ENCODE data around the gene SEMA3B. TPM values are rescaled to one million over a fixed set of nuclear protein-coding genes. Genes with fewer than 3 reads are reported as not detected.
A peak's percentile ranks its signal among the peaks of the same experiment; 100 is the strongest.

Gene SEMA3B
- total RNA-seq, 2 donors from 2014 or later: 71.1 to 116 TPM

DNA sequence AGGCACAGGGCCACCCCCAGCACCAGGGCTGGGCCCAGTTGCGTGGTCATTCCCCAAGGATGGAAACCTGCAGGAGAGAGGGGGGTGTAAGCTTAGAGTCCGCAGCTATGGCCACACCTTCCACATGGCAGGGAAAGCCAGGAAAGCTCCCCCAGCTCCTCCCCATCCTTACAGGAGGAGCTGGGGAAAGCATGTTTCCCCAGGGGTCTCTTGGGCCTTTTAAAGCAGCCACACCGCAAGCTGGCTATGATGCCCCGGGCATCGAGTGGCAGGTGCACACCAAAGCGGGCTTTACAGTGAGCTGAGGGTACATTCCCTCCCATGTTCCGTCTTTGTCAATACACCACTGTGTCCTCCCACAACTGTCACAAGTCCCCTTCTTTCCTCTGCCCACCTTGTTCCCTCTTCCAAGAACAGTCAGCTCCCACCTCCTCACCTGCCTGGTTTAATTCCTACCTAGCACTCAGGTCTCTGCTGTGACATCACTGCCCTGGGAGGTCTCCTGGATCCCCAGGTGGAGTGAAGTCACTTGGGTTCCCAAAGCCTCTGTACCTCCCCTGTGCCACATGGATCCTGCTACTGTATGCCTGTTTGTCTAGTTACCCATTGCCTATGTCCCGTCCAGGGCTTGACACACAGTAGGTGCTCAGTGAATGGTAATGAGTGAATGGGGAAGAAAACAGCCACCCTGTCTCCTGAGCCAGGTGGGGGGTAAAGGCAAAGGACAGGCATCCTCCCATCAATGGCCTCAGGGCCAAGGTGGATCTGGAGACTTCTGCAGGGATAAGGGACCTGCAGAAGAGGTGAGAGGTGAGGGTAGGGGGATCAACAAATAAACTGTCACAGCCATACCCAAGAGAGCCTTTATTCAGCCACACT is 26.8 kb downstream of the SEMA3B start:
- H3K27ac ChIP-seq: no peak overlapping the region
- no peak for ATAC-seq
- WGBS, 2 donors: 90 to 91% methylated on average over 6 to 8 of the region's 8 CpGs
- no peak for DNase-seq
- H3K9me3 ChIP-seq: no peaks in the 10 kb centered on the region
- peaks cover 53% of the 10 kb centered on the region for H3K4me1 ChIP-seq
- H3K4me3 ChIP-seq: no peak overlapping the region
- H3K27me3 ChIP-seq: no peaks in the 10 kb centered on the region
- intact Hi-C loops (cut with DNase I): no loop called here
- no peak for TF ChIP-seq POLR2A (IDR thresholded peaks at IDR 0.05)
- no peak for TF ChIP-seq CTCF (IDR thresholded peaks at IDR 0.05)
- H3K36me3 ChIP-seq (replicated peaks in 1 of 2; ENCODE audit: insufficient read depth in 1 of 2, low read depth in 2 of 2): no peaks in the 10 kb centered on the region

DNA sequence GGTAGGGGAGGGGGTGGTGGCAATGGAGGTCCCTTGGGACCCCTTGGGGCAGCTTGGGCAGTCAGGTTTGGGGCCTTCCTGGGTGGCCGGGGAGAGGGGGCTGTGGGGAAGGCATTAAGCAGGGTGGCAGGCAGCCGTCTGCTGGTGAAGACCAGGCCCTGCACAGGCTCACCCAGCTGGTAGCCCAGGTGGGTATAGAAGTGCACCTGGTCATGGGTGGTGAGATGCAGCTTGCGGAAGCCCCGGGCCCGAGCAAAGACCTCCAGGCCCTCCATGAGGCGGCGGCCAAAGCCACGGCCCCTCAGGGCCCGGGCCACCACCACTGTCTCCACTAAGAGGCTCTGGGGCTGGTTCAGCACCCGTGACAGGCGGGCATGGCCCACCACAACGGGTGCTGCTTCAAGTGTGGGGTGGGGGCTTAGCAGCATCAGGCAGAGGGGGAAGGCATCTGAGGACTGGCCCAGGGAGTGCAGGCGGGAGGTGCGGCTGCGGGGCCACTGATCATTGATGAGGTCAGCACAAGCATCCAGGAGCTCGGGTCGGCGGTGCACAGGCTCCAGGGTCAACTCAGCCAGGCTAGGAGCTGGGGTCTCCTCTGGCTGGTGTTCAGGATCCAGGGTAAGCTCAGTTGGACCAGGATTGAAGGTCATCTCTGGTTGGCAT is 27.9 kb downstream of the SEMA3B start:
- no peak for TF ChIP-seq POLR2A (IDR thresholded peaks at IDR 0.05)
- TF ChIP-seq CTCF (IDR thresholded peaks at IDR 0.05): no peak
- Histone ChIP-seq H3K4me1 (peaks cover 51% of the 10 kb centered on the region), H3K9me3 (no peaks in the 10 kb centered on the region), H3K27ac (no peak overlapping the region), H3K36me3 (replicated peaks in 1 of 2; ENCODE audit: insufficient read depth in 1 of 2, low read depth in 2 of 2) (no peaks in the 10 kb centered on the region), H3K27me3 (no peaks in the 10 kb centered on the region), H3K4me3 (no peak overlapping the region)
- ATAC-seq: no peak
- DNase-seq: peak in 1 of 4 donors; percentile 4
- 90 to 95% methylated on average over 11 of the region's 18 CpGs for WGBS, 2 donors
- intact Hi-C loops (cut with DNase I): no loop called here

GRCh38 chr3:50297384-50297775 is 28.4 kb downstream of the SEMA3B start:
- no peak for ATAC-seq
- Histone ChIP-seq H3K27me3 (no peaks in the 10 kb centered on the region), H3K27ac (peak overlapping the region in 1 of 4 donors; percentile 91), H3K4me3 (no peak overlapping the region), H3K9me3 (no peaks in the 10 kb centered on the region), H3K36me3 (replicated peaks in 1 of 2; ENCODE audit: insufficient read depth in 1 of 2, low read depth in 2 of 2) (no peaks in the 10 kb centered on the region), H3K4me1 (peaks cover 56% of the 10 kb centered on the region)
- WGBS, 2 donors: 71% methylated on average over 2 of the region's 2 CpGs; no CpG with 5 or more reads in 1 of the 2 donors
- TF ChIP-seq CTCF (IDR thresholded peaks at IDR 0.05) (no peak), POLR2A (IDR thresholded peaks at IDR 0.05) (no peak)
- DNase-seq: peak in 2 of 4 donors; percentile 12 to 45
- intact Hi-C loops (cut with DNase I): no loop called here

DNA sequence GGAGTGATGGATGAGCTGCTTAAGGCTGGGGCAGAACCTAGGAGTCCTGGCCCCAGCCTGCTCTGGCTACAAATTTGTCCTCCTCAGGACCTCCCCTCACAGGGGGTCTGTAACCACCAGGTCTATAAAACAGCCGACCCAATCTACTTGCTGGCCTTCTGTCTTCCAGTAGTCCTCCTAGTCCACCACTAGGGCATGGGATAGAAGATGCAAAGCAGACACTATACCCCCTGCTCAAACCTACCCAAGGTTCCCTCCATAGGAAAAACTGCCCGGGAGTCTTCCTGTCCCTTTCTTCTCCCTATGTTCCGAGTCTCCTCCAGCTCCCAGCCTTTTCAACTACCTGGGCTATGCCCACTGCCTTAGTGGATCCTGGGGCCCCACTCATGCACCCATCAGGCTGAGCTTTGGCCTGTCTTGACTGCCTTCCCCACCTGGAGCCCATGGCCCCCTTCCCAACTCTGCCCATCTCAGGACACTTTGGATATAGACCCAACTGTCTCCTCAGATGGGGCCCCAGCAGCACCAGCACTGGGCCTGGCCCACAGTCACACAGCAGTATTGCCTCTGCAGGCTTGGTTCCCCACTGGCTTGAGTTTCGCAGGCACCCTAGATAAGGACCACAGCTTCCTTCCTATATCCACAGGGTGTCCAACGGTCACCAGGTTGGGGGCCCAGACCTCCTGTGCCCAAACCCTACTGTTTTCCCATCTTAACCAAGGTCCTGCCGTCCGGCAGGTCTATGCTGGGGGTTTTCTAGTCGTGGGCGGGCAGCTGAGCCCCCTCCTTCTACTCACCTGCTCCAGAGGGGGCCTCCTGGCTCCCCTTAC is 29.2 kb downstream of the SEMA3B start:
- peaks cover 56% of the 10 kb centered on the region for H3K4me1 ChIP-seq

More for the DNA sequence above, 29.2 kb downstream of the SEMA3B start:
- Histone ChIP-seq H3K27ac (peak overlapping the region; percentile 77 to 91 (median 81)), H3K27me3 (no peaks in the 10 kb centered on the region), H3K36me3 (replicated peaks in 1 of 2; ENCODE audit: insufficient read depth in 1 of 2, low read depth in 2 of 2) (no peaks in the 10 kb centered on the region), H3K9me3 (no peaks in the 10 kb centered on the region), H3K4me3 (no peak overlapping the region)
- TF ChIP-seq CTCF (IDR thresholded peaks at IDR 0.05) (no peak), POLR2A (IDR thresholded peaks at IDR 0.05) (no peak)
- peak in 1 of 4 donors; percentile 17 for DNase-seq
- no peak for ATAC-seq
- intact Hi-C loops (cut with DNase I): no loop called here
- WGBS, 2 donors: 42 to 59% methylated on average over 9 of the region's 9 CpGs
